HG02852 (cell line): ENCODE data around the gene TMEM108.

Source experiments
- ATAC-seq: cut with Tn5 transposase; IDR thresholded peaks from one replicate; pipeline ENCODE4 v1.9.1; 2021; ENCODE audit warnings: mild to moderate bottlenecking, moderate library complexity; ENCODE audit not compliant: unreplicated experiment

The TMEM108 gene

DNA sequence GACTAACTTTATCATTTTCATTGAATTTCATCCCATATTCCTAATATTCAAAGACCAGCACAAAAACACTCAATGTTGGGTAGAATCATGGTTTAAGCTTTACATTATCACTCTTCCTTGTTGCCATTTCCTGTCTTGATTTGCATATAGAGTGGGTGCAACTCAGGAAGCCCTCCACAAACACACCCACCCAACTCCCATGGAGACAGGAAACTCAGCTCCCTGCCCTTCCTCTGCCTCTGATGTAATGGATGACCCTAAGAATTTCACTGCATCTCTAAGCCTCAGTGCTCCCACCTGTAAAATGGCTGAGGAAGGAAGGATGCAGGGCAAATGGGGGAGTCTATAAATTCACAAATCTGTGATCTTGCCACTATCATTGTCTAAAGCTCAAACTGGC is 263.5 kb downstream of the TMEM108 start:
- ATAC-seq: no peak

DNA sequence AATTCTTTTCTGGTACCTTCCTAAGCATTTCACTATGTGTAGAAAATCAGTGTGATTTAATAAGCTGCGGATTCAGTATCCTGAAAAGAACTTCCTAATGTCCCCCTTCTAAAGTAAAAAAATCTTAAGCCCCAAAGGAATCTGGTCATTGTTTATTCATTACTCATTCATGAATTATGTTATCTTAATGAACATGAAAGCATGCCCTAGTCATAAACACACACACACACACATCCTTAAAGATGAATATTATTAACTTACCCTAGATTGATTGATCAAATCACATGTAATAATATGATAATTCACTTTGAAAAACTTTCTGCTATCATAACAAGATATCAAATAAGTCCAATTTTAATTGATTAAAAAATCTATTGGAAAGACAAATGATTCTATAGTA is 265.2 kb downstream of the TMEM108 start:
- no peak for ATAC-seq

- no peak for ATAC-seq
Observed at GRCh38 chr3:133317866-133318265, 279.7 kb downstream of the TMEM108 start.

DNA sequence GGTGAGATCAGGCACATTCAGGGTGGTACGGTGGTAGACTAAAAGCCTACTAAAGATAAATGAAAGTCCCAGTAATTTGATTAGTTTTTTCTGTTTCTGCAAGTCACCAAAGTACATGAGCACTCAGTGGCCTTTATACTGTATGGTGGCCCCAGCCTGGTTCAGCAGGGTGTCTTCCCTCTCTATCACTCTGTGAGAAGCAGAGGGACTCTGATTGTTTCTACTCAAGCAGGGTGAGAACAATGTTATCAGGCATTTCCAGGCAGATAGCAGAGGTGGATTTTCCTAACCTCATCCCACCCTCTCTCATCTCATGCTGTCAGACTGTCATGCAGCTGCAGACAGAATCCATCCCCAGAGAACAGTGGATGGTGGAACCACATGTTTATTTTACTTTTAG is 290.2 kb downstream of the TMEM108 start:
- ATAC-seq: no peak

DNA sequence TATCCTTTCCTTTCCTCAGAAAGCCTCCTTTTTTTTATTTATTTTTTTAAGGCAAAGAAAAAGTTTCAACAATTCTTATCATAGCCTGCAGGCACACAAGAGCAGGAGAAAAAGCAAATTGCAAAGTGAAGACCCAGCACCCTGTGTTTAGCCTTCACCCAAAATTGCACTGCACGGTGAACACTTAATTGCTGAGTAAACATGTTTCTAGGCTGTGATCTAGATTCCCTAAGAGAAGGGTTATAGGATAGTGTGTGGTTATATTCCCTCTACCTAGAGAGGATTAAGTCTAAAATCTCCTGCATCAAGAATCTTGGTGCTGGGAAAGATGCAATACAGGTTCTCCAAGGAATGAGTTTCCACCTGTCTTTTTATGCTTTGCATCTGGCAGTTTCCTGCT is 291.4 kb downstream of the TMEM108 start:
- no peak for ATAC-seq

- ATAC-seq: no peak
Observed at GRCh38 chr3:133330065-133330464, 291.9 kb downstream of the TMEM108 start.

- no peak for ATAC-seq
Observed at GRCh38 chr3:133330522-133330921, 292.3 kb downstream of the TMEM108 start.

GRCh38 chr3:133354721-133355120 is 316.5 kb downstream of the TMEM108 start:
- no peak for ATAC-seq

- no peak for ATAC-seq
Observed at GRCh38 chr3:133360476-133360875, 322.3 kb downstream of the TMEM108 start.

GRCh38 chr3:133361011-133361410 is 322.8 kb downstream of the TMEM108 start:
- ATAC-seq: no peak

DNA sequence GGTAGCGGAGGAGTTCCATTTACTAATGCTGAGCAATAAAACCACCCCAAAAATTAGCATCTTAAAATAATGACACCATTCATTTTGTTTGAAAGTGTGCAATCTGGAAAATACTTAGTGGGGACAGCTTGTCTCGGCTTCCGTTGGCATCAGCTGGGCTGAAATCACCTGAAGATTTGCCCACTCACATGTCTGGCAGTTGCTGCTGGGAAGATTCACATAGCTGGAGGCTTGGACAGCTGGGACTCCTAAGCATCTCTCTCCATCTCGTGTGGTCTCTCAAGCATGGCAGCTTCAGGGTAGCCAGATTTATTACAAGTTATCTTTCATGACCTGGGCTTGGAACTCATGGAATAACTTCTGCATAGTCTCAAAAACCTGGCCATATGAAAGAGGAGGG is 323.2 kb downstream of the TMEM108 start:
- no peak for ATAC-seq

DNA sequence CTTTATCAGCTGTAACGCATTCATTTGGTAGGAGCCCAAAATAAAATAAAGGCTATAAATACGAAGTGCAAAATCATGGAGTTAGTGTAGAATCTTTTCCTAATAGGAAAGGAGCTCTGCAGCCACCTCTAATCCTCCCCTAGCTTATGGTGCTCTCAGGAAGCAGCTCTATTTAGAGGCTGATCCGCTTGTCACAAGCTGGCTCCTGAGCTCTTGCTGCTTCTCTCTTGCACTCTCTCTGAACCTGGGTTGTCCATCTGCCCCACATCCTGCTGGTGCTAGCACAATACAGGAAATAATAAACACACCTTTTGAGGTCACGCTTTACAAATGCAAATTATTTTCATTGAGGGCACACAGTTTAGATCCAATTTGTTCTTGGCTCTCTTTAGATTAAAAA is 324.3 kb downstream of the TMEM108 start:
- no peak for ATAC-seq

DNA sequence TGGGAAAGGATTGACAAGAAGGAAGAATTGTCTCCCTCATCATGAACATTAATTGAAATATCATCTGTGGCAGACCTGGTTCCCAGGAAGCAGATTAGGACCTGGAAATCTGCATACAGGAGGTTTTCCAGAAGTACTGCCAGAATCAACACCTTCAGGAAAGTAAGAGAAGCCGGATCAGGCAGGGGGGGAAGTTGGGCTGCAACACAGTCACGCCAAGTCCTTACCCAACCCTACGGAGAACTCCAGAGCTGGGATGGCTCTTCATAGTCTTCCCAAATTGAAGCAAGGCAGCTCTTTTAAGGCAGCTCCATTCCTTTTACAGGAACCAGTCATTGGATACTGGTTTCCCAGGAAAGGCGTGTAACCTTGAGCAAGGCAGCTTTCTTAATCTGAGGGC is 326.5 kb downstream of the TMEM108 start:
- ATAC-seq: no peak

- ATAC-seq: no peak
Observed at GRCh38 chr3:133366921-133367320, 328.7 kb downstream of the TMEM108 start.

DNA sequence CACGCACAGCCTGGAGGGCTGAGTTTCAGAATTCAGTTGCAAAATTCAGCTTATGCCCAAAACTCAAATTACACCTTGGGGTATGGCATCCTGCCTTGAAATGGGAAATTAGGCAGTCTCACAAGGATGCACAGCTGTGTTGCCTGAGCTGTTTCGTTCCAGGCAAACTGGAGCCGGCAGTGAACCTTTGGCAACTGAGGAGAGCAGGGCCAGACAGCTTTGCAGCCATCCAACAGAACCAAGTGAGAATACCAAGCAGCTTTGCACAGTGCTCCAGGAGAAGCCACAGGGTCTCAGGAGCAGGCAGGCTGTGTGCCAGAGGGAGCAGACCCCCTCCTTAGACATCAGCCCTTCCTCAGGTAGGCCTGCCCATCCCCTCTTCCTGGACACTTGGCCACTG is 329.2 kb downstream of the TMEM108 start:
- ATAC-seq: no peak

DNA sequence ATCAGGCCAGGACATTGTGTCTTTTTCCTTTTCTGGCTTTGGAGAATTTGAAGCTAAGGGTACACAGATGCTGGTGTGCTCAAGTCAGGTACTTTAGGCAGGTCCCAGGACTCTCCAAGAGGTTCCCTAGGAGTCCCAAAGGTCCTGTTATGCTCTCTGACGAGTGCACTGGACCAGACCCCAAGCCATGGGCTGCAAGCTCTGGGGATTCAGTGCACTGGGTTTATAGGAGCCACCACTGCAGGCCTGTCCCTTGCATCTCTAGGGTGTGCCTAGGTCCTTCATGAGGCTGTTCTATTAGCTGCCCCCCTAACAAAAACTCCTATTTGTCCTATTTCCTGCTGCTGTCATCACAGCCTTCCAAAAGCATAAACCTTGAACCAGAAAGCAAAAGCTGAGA is 329.8 kb downstream of the TMEM108 start:
- ATAC-seq: no peak

DNA sequence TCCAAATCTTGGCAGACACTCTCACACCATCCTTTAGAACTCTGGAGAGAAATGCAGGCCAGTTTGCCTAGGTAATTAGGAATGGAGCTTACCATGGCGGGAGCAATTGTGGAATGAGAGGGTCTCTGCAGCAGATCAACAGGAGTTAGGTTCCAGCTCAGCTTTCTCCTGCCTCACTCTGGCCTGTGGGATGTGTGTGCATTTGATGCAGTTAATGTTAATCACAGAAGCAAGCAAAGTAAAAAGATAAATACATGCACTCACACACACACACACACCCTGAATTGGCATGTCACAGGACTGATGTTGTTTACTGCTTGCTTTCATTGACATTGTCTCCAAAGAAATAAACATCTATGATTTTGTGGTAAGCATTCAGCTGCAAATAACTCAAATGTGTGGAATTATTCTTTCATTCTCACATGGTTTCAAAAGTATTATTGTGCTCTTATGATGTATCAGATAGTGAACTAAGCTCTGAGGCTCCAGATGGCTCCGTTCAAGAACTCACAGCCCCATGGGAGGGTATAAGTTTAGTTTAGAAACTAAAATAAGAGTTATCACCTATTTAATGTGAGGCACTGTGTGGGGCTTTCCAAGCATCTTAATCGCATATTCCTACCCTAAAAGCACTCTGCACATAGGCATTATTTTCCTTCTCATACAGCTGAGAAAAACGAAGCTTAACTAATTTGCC is 330.3 kb downstream of the TMEM108 start:
- no peak for ATAC-seq

DNA sequence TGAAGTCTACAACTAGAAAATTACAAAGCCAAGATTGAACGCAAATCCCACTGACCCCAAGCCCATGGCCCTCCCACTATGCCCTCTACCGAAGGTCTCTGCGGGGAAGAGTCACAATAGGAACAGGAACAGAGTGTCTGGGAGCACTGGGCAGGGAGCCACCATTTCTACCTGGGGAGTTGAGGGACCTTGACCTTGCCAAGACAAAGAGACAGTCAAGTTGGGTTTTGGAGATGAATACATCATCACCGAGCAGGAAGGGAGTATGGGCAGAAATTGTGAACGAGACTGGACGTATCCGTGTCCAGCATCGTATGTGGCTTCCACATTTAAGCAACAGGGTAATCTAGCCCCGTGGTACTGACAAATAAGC is 330.9 kb downstream of the TMEM108 start:
- no peak for ATAC-seq

GRCh38 chr3:133371181-133371580 is 333.0 kb downstream of the TMEM108 start:
- no peak for ATAC-seq

GRCh38 chr3:133371676-133372075 is 333.5 kb downstream of the TMEM108 start:
- no peak for ATAC-seq

DNA sequence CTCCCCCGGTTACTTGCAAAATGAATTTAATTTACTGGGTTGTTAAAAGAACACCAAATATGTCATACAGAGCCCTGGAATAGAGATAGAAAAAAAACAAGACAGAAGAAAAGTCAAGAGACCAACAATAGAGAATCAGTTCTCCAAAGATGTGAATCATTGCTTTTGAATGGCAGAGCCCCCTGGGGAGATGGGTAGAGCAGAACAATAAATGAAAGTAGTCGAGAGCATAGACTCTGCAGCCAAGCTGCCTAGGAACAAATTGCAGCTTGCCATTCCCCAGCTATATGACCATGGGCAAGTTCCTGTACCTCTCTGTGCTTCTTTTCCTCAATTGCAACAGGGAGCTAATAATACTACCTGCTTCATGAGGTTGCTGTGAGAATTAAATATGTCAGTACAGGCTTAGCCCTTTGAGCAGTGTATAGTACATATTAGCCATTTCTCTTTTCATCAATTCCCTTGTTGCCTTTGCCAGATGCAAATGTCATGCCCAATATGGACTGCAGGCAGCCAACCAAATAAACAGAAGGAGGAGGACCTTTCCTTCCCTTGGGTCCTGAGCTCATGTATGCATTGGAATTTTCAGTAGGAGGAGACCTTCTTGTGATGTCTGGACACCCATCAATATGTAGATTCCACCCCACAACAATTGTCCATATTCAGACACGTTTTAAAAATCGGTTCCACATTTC is 336.7 kb downstream of the TMEM108 start:
- no peak for ATAC-seq

DNA sequence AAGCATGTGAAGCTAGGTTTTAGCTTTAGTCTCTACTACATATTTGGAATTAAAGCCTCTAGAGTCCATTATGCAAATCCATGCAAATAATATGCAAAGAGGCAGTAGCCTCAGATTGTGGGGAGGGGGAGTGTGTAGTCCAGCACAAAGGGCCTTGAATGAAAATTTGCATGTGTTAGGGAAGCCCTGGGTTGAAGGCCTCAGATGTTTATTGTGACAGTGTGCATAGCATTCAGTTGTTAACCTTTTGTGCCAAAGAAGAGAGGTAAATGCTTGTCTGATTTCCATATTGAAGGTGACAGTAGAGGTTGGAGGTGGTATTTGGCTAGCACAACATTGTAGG is 337.2 kb downstream of the TMEM108 start:
- ATAC-seq: no peak

GRCh38 chr3:133376810-133377209 is 338.6 kb downstream of the TMEM108 start:
- ATAC-seq: no peak
